ENCODE results near the gene WDR47. TPM values are rescaled to one million over a fixed set of nuclear protein-coding genes. Genes with fewer than 3 reads are reported as not detected.
A peak's percentile ranks its signal among the peaks of the same experiment; 100 is the strongest.
"Not testable (repeated sequence)": the region's sequence is repeated elsewhere in the genome, so short reads cannot be mapped to it uniquely, and the experiment has no call there.

The WDR47 gene
- total and polyA plus RNA-seq, 5 donors = 5.2 to 19.0 (median 15.5) TPM

DNA sequence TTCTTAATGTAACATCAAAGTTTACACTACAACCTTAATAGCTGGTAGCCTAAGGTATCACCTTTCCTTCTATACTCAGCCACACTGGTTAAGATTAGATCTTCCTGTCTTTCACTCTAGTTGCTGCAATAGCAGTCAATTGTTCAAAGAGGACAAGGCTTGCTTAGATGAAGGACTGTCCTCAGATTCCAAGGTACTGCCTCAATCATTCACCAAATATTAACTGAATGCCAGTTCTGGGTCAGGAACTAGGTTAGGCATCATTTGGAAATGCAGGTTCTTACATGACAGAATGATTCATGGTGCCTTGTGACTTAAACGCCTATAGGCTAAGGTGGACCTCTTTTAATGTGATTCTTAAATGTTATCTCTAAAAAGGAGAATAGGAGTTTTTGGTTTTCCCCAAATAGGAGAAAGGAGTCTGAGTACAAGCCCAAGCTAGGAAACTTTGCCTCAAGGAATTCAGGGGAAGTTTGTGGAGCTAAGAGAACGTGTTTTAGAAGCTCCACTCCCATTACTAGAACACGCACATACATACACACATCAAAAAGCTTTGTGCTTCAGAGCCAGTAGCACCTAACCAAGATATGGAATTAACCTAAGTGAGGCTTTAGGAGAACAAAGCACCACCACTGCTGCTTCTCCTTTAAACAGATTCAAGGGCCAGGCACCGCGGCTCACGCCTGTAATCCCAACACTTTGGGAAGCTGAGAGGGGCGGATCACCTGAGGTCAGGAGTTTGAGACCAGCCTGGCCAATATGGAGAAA is 8.5 kb upstream of the WDR47 start:
- H3K4me3 ChIP-seq (ENCODE audit: low read length) = no peak overlapping the region
- intact Hi-C loops (cut with DNase I) = no loop called here
- H3K27me3 ChIP-seq (ENCODE audit: control insufficient read depth, insufficient read depth) = no peaks in the 10 kb centered on the region
- ATAC-seq (no peak), DNase-seq (no peak)
- no peak overlapping the region for H3K27ac ChIP-seq (ENCODE audit: low read length)
- no peaks in the 10 kb centered on the region for H3K9me3 ChIP-seq (ENCODE audit: control insufficient read depth, low read length)
- H3K4me1 ChIP-seq (ENCODE audit: control insufficient read depth, insufficient read depth, low read length) = no peaks in the 10 kb centered on the region
- WGBS = 78% methylated on average over 7 of the region's 7 CpGs

DNA sequence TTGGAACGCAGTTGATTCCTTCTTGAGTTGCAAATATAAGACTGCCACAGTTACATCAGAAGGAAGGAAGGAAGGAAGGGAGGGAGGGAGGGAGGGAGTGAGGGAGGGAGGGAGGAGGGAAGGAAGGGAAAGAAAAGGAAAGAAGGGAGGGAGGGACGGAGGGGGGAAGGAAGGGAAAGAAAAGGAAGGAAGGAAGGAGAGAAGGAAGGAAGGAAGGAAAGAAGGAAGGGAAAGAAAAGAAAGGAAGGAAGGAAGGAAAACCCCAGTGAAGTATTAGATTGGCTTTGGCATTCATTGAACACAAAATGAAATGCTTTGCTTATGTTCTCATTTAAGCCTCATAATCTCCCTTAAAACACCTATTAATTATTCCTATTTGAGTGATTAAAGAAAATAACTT is 6.4 kb upstream of the WDR47 start:
- H3K27me3 ChIP-seq (ENCODE audit: control insufficient read depth, insufficient read depth) = no peaks in the 10 kb centered on the region
- intact Hi-C loops (cut with DNase I) = no loop called here
- no peaks in the 10 kb centered on the region for H3K4me1 ChIP-seq (ENCODE audit: control insufficient read depth, insufficient read depth, low read length)
- DNase-seq (no peak), ATAC-seq (no peak)
- H3K27ac ChIP-seq (ENCODE audit: low read length) = no peak overlapping the region
- no peaks in the 10 kb centered on the region for H3K9me3 ChIP-seq (ENCODE audit: control insufficient read depth, low read length)
- 31% methylated on average over 2 of the region's 2 CpGs for WGBS
- no peak overlapping the region for H3K4me3 ChIP-seq (ENCODE audit: low read length)

DNA sequence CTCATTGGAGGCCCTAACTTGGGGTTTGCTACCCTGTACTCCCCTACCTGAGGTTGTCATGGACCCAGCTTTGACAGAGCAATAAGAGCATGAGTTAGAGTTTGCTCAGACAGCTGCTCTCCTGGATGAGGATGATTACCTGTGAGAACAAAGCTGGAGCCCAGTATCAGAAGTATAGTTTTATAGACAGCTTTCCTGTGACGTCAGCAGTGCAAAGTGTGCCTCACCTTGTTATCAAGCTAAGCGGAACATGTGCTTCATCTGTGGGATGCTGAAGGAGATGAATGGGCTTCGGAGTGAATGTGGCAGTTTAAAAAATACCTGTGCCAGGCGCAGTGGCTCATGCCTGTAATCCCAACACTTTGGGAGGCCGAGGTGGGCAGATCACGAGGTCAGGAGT is 5.4 kb upstream of the WDR47 start:
- Histone ChIP-seq H3K9me3 (ENCODE audit: control insufficient read depth, low read length) (no peaks in the 10 kb centered on the region), H3K27ac (ENCODE audit: low read length) (no peak overlapping the region), H3K4me3 (ENCODE audit: low read length) (no peak overlapping the region), H3K27me3 (ENCODE audit: control insufficient read depth, insufficient read depth) (no peaks in the 10 kb centered on the region), H3K4me1 (ENCODE audit: control insufficient read depth, insufficient read depth, low read length) (no peaks in the 10 kb centered on the region)
- intact Hi-C loops (cut with DNase I) = no loop called here
- WGBS = 73% methylated on average over 6 of the region's 6 CpGs
- DNase-seq (no peak), ATAC-seq (no peak)

DNA sequence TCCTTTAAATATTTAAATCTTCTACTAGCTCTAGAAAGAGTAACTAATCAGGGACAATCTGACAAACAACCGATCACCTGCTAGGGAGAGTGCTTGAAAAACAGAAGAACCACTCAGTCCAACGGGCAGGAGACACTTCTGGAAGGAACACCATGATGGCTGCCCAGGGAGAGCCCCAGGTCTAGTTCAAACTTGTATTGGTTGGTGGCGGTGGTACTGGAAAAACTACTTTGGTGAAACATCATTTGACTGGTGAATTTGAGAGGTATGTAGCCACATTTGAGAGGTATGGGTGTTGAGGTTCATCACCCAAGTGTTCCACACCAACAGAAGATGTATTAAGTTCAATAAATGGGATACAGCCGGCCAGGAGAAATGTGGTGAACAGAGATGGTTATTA is 4.8 kb upstream of the WDR47 start:
- WGBS = 81% methylated on average over 4 of the region's 4 CpGs
- DNase-seq = no peak
- Histone ChIP-seq H3K9me3 (ENCODE audit: control insufficient read depth, low read length) (no peaks in the 10 kb centered on the region), H3K27me3 (ENCODE audit: control insufficient read depth, insufficient read depth) (no peaks in the 10 kb centered on the region), H3K4me1 (ENCODE audit: control insufficient read depth, insufficient read depth, low read length) (no peaks in the 10 kb centered on the region), H3K4me3 (ENCODE audit: low read length) (no peak overlapping the region), H3K27ac (ENCODE audit: low read length) (no peak overlapping the region)
- no peak for ATAC-seq
- intact Hi-C loops (cut with DNase I) = no loop called here

DNA sequence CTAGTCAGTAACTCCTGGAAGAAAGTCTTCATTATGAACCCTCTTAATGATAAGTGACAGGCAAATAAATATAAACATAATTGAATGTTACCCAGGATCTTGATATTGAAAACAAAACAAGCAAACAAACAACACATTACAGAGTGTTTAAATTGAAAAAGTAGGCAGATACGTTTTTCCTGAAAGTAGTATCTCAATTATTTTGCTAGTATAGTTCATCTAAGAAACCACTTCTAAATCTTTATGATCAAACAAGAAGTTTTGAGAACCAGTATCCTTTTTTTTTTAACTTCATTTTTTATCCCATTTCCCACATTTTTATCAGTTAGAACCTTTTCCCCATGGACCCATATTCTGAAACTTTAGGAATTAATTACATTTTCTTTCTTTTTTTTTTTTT is 3.7 kb upstream of the WDR47 start:
- 54% methylated on average over 1 of the region's 1 CpG for WGBS
- ATAC-seq (no peak), DNase-seq (no peak)
- Histone ChIP-seq H3K9me3 (ENCODE audit: control insufficient read depth, low read length) (no peaks in the 10 kb centered on the region), H3K27me3 (ENCODE audit: control insufficient read depth, insufficient read depth) (no peaks in the 10 kb centered on the region), H3K4me3 (ENCODE audit: low read length) (no peak overlapping the region), H3K4me1 (ENCODE audit: control insufficient read depth, insufficient read depth, low read length) (no peaks in the 10 kb centered on the region), H3K27ac (ENCODE audit: low read length) (no peak overlapping the region)
- intact Hi-C loops (cut with DNase I) = no loop called here

DNA sequence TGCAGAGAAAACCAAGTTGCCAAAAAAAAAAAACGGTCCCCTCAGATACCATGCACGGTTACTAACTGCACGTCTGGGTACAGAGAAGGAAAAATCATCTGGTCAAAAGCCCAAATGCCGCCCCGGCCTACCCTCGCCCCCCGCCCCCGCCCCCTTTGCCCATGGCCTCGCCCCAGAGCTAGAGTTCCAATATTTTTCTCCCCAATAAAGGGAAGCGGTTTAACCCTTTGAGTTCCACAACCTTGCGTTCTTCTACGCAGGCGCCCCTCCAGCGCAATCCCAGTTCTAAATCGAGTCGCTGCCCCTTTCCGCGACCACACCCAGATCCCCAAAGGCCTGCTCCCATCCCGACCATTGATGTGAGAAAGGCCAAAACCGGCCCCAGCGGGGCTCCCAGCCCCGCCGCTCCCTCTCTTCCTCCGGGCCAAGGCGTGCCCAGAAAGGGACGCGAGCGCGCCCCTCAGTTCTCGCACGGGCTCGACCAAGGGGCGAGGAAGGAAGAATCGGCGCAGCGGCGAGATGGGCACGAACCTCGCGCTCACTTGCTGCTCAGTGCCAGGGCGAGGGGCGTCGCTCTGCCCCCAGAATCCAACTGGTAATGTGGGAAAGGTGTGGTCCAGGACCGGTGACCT is 797 bp downstream of the WDR47 start:
- Histone ChIP-seq H3K9me3 (ENCODE audit: control insufficient read depth, low read length) (no peaks in the 10 kb centered on the region), H3K4me3 (ENCODE audit: low read length) (peak overlapping the region; percentile 95), H3K27me3 (ENCODE audit: control insufficient read depth, insufficient read depth) (no peaks in the 10 kb centered on the region), H3K27ac (ENCODE audit: low read length) (peak overlapping the region; percentile 73), H3K4me1 (ENCODE audit: control insufficient read depth, insufficient read depth, low read length) (no peaks in the 10 kb centered on the region)
- under 1% methylated on average over 44 of the region's 44 CpGs for WGBS
- peak; percentile 34 to 76 (median 55) for DNase-seq
- ATAC-seq = peak; percentile 40 to 51
- intact Hi-C loops (cut with DNase I) = no loop called here

DNA sequence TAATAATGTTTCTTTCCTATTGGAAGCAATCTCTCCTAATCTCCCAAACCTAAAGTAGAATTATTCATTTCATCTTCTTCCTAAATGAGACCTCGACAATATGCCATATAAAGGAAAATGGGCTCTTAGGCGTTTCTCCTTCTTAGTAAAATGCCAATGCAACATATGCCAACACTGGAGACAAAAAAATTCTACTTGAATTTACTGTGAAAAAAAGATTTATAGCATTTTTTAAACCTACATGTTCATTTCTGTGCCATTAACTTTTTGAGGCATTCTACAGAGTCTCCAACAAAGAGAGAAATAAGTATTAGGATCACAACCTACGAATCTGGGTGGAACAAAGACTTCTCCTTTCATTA is 1.3 kb downstream of the WDR47 start:
- intact Hi-C loops (cut with DNase I) = no loop called here
- Histone ChIP-seq H3K4me1 (ENCODE audit: control insufficient read depth, insufficient read depth, low read length) (no peaks in the 10 kb centered on the region), H3K27me3 (ENCODE audit: control insufficient read depth, insufficient read depth) (no peaks in the 10 kb centered on the region), H3K4me3 (ENCODE audit: low read length) (peak overlapping the region; percentile 95), H3K27ac (ENCODE audit: low read length) (no peak overlapping the region), H3K9me3 (ENCODE audit: control insufficient read depth, low read length) (no peaks in the 10 kb centered on the region)
- no peak for ATAC-seq
- DNase-seq = no peak
- 24% methylated on average over 3 of the region's 3 CpGs for WGBS

DNA sequence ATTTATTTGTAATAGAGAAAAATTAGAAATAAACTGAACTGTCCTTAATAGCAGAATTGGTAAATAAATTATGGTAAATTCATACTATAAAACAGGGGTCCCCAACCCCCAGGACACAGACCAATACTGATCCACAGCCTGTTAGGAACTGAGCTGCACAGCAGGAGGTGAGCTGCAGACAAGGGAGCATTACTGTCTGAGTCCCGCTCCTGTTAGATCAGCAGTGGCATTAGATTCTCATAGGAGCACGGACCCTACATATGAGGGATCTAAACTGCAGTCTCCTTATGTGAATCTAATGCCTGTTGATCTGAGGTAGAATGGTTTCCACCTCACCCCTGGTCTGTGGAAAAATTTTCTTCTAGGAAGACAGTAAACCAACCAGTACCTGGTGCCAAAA is 7.5 kb downstream of the WDR47 start:
- H3K27me3 ChIP-seq (ENCODE audit: control insufficient read depth, insufficient read depth) = no peaks in the 10 kb centered on the region
- no peak overlapping the region for H3K4me3 ChIP-seq (ENCODE audit: low read length)
- H3K9me3 ChIP-seq (ENCODE audit: control insufficient read depth, low read length) = no peaks in the 10 kb centered on the region
- intact Hi-C loops (cut with DNase I) = loop anchor here in 1 of 4 donors (10.0 kb wide), 1 partner anchor 80 kb away; the partner anchor contains the start of gene ELAPOR1
- ATAC-seq (no peak), DNase-seq (no peak)
- no peak overlapping the region for H3K27ac ChIP-seq (ENCODE audit: low read length)
- WGBS = 98% methylated on average over 2 of the region's 2 CpGs
- H3K4me1 ChIP-seq (ENCODE audit: control insufficient read depth, insufficient read depth, low read length) = no peaks in the 10 kb centered on the region

DNA sequence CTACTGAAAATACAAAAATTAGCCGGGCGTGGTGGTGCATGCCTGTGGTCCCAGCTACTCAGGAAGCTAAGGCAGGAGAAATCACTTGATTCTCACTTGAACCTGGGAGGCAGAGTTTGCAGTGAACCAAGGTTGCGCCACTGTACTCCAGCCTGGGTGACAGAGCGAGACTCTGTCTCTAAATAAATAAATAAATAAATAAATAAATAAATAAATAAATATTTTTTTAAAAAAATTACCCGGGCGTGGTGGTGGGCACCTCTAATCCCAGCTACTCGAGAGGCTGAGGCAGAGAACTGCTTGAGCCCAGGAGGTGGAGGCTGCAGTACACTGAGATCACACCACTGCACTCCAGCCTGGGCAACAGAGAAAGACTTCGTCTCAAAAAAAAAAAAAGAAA is 12.4 kb downstream of the WDR47 start:
- H3K27ac ChIP-seq (ENCODE audit: low read length); H3K4me1 ChIP-seq (ENCODE audit: control insufficient read depth, insufficient read depth, low read length); ATAC-seq; intact Hi-C loops (cut with DNase I); H3K9me3 ChIP-seq (ENCODE audit: control insufficient read depth, low read length); H3K4me3 ChIP-seq (ENCODE audit: low read length); DNase-seq; H3K27me3 ChIP-seq (ENCODE audit: control insufficient read depth, insufficient read depth): not testable (repeated sequence)
- WGBS = 97% methylated on average over 8 of the region's 8 CpGs

DNA sequence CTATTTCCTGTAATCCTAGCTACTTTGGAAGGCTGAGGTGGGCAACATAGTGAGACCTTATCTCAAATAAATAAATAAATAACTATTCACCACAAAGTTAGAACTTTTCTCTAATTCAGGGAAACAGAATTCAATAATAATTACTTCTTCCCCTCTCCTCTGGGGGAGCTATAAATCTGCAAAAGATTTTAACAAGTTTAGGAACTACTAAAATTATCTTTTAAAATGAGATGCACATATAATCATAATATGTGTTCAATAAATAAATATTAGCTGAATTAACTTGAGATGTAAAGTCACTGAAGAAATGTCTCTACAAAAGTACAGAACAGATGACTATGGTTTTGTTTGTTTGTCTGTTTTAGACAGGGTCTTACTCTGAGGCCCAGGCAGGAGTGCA is 14.1 kb downstream of the WDR47 start:
- H3K9me3 ChIP-seq (ENCODE audit: control insufficient read depth, low read length) = no peaks in the 10 kb centered on the region
- H3K27ac ChIP-seq (ENCODE audit: low read length) = no peak overlapping the region
- H3K27me3 ChIP-seq (ENCODE audit: control insufficient read depth, insufficient read depth) = no peaks in the 10 kb centered on the region
- no peak overlapping the region for H3K4me3 ChIP-seq (ENCODE audit: low read length)
- H3K4me1 ChIP-seq (ENCODE audit: control insufficient read depth, insufficient read depth, low read length) = no peaks in the 10 kb centered on the region
- no peak for ATAC-seq
- DNase-seq = no peak
- intact Hi-C loops (cut with DNase I) = no loop called here

DNA sequence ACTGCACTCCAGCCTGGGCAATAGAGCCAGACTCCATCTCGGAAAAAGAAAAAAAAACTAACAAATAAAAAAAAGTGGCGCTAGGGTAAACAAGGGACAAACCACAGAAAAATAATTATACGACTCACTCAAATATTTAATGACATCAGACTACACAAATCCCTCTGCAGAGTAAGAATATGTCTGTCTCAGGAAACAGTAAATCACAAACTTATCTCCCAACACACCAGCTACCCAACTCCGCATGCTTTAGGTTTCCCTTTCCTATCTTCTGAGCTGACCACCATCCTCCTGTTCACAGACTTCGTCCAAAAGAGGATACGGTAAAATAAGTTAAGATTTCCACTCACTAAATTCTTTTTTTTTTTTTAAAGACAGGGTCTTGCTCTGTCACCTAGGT is 16.2 kb downstream of the WDR47 start:
- Histone ChIP-seq H3K27ac (ENCODE audit: low read length) (no peak overlapping the region), H3K4me1 (ENCODE audit: control insufficient read depth, insufficient read depth, low read length) (no peaks in the 10 kb centered on the region), H3K4me3 (ENCODE audit: low read length) (no peak overlapping the region), H3K9me3 (ENCODE audit: control insufficient read depth, low read length) (no peaks in the 10 kb centered on the region), H3K27me3 (ENCODE audit: control insufficient read depth, insufficient read depth) (no peaks in the 10 kb centered on the region)
- no peak for ATAC-seq
- DNase-seq = no peak
- intact Hi-C loops (cut with DNase I) = no loop called here
- WGBS = 91% methylated on average over 6 of the region's 6 CpGs
